Colonic mucosa (tissue), 4 donors: ENCODE results near the gene CDK4. TPM values are rescaled to one million over a fixed set of nuclear protein-coding genes. Genes with fewer than 3 reads are reported as not detected.
A peak's percentile ranks its signal among the peaks of the same experiment; 100 is the strongest.

Source experiments
- DNase-seq: peaks from one replicate; pipeline ENCODE4 v3.0.0-alpha.2; 2020
- H3K27ac ChIP-seq: fragments of 200-600 bp; one replicate; pipeline ENCODE4 v1.8.0; 2021
- H3K27me3 ChIP-seq: fragments of 200-600 bp; one replicate; pipeline ENCODE4 v1.8.0; 2021
- H3K36me3 ChIP-seq: fragments of 200-600 bp; one replicate; pipeline ENCODE4 v1.8.0; 2021
- H3K4me1 ChIP-seq: fragments of 200-600 bp; one replicate; pipeline ENCODE4 v1.8.0; 2021; ENCODE audit warnings: mild to moderate bottlenecking
- H3K4me3 ChIP-seq: fragments of 200-600 bp; one replicate; pipeline ENCODE4 v1.8.0; 2021
- H3K9ac ChIP-seq, 2 donors: one replicate each; pipeline ENCODE4 v1.7.0; 2013; ENCODE audit warnings: control low read depth in 2 of 2, low read depth in 2 of 2, low read length in 2 of 2
- H3K9me3 ChIP-seq: fragments of 200-600 bp; one replicate; pipeline ENCODE4 v1.8.0; 2021
- intact Hi-C: fragments of 100-400 bp; cut with DNase I; formaldehyde crosslinking; loops from one replicate; pipeline ENCODE4 v1.14.1; 2022
- total RNA-seq, 2 donors: library from RNA; stranded (reverse); fragmentation: NEBNext Ultra II Directional in 1 of 2; extraction: Animal tissue kit (Norgen Biotek cat#: 25700) in 1 of 2; gene quantifications; one replicate each; pipeline ENCODE4 v1.2.1, GENCODE V29; 2021
- TF ChIP-seq, protein P1 (sequence below): fragments of 200-600 bp; IDR thresholded peaks from one replicate; pipeline ENCODE4 v1.8.0; 2022; ENCODE audit warnings: antibody characterized with exemption, mild to moderate bottlenecking
- donor health status: healthy.
- donor health status: DM: no; HTN: no; CAD: no.
- donor health status: DM: no; HTN: no; CAD: no.

Gene CDK4
- total RNA-seq, 2 donors from 2014 or later: 45.7 to 121 TPM

DNA sequence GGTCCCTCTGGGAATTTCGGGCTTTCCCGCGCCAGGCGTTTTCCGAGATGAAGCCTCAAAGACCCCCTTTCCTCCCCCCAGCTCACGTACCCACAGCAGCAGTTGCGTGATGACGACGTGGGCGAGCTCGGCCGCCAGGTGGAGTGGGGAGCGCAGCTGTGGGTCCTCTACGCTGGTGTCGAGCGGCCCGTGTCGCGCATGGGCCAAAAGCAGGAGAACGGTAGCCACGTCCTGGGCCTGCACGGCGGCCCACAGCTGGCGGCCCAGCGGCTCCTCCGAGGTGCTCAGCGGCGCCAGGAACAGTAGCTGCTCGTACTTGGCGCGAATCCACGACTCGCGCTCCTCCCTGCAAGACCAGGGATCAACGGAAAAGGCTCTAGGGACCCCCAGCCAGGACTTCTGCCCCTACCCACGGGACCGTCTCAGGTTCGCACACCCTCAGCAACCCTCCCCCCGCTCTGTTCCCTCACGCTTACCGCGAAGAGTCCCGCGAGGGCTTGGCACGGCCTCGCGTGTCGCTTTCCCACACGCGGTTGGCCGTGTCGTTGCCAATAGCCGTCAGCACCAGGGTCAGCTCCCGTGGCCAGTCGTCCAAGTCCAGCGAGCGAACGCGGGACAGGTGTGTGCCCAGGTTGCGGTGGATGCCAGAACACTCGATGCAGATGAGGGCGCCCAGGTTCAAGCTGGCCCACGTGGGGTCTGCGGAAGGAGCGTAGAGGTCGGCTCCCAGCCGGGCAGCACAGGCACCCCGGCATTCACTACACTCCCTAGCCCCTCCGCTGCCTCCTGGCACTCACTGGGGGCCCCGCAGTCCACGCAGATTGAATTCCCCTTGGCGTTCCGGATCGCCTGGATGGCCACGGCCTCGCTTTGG is 25.0 kb downstream of the CDK4 start:
- Histone ChIP-seq H3K36me3 (no peaks in the 10 kb centered on the region), H3K27ac (peak overlapping the region; percentile 24), H3K9me3 (no peaks in the 10 kb centered on the region), H3K4me3 (peak overlapping the region; percentile 48), H3K4me1 (no peaks in the 10 kb centered on the region), H3K27me3 (peaks cover 6% of the 10 kb centered on the region), H3K9ac (peak overlapping the region; percentile 46 to 72)
- peak; percentile 34 for DNase-seq
- TF ChIP-seq, protein P1, sequence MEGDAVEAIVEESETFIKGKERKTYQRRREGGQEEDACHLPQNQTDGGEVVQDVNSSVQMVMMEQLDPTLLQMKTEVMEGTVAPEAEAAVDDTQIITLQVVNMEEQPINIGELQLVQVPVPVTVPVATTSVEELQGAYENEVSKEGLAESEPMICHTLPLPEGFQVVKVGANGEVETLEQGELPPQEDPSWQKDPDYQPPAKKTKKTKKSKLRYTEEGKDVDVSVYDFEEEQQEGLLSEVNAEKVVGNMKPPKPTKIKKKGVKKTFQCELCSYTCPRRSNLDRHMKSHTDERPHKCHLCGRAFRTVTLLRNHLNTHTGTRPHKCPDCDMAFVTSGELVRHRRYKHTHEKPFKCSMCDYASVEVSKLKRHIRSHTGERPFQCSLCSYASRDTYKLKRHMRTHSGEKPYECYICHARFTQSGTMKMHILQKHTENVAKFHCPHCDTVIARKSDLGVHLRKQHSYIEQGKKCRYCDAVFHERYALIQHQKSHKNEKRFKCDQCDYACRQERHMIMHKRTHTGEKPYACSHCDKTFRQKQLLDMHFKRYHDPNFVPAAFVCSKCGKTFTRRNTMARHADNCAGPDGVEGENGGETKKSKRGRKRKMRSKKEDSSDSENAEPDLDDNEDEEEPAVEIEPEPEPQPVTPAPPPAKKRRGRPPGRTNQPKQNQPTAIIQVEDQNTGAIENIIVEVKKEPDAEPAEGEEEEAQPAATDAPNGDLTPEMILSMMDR: no peak
- intact Hi-C loops: no loop called here

DNA sequence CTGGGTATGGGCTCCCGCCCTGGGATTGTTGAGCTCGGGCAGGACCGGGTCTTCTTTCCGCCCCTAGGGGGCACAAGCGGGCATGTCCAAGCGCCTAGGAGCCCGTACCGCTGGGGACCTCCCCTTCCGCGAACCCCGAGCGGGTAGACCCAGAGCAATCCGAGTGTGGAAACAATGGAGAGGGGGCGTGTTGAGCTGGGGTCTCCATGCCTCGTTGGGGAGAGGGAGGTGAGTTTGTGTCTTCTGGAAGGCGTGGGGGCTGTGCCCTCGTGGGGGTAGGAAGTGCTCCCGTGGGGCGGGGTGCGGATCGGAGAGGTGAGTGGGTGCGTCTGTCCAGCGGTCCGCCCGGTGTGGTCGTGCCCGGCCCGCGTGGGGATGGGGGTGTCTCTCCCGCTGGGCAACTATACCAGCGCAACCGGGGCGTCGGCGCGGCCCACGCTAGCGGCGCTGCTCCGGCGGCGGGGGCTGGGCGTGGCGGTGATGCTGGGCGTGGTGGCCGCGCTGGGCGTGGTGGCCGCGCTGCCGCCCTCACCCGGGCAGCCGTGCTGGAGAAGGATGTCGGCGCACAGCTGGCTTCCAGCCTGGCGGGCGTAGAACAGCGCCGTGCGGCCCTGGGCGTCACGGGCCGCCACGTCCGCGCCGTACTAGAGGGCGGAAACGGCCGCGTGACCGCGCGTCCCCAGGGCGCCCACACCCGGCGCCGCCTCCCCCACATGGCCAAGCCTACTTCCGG is 25.8 kb downstream of the CDK4 start:
- no peaks in the 10 kb centered on the region for H3K4me1 ChIP-seq
- H3K9ac ChIP-seq: peak overlapping the region; percentile 71 to 72
- DNase-seq: peak; percentile 88
- peak overlapping the region; percentile 48 for H3K4me3 ChIP-seq
- H3K9me3 ChIP-seq: no peaks in the 10 kb centered on the region
- peaks cover 6% of the 10 kb centered on the region for H3K27me3 ChIP-seq
- intact Hi-C loops: no loop called here
- TF ChIP-seq, protein P1: peak; percentile 72
- H3K36me3 ChIP-seq: no peaks in the 10 kb centered on the region
- peak overlapping the region; percentile 24 for H3K27ac ChIP-seq

DNA sequence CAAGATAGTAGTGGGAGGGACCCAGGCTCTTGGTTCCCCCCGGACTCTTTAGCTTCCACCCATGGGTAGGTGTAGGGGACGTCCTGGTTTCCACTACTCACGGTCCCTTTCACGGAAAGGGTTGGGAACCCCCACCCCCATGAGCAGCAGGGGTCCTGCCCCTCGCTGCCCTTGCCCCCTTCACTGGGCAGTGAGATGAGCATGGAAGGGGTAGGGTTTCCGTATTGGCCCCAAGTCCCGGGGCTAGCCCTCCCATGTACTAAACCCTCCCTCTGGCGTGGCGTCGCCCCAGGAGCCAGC is 26.3 kb downstream of the CDK4 start:
- no peak for DNase-seq
- Histone ChIP-seq H3K27me3 (peaks cover 6% of the 10 kb centered on the region), H3K4me1 (no peaks in the 10 kb centered on the region), H3K9ac (no peak overlapping the region), H3K27ac (no peak overlapping the region), H3K36me3 (no peaks in the 10 kb centered on the region), H3K4me3 (peak overlapping the region; percentile 48), H3K9me3 (no peaks in the 10 kb centered on the region)
- TF ChIP-seq, protein P1: no peak
- intact Hi-C loops: no loop called here

DNA sequence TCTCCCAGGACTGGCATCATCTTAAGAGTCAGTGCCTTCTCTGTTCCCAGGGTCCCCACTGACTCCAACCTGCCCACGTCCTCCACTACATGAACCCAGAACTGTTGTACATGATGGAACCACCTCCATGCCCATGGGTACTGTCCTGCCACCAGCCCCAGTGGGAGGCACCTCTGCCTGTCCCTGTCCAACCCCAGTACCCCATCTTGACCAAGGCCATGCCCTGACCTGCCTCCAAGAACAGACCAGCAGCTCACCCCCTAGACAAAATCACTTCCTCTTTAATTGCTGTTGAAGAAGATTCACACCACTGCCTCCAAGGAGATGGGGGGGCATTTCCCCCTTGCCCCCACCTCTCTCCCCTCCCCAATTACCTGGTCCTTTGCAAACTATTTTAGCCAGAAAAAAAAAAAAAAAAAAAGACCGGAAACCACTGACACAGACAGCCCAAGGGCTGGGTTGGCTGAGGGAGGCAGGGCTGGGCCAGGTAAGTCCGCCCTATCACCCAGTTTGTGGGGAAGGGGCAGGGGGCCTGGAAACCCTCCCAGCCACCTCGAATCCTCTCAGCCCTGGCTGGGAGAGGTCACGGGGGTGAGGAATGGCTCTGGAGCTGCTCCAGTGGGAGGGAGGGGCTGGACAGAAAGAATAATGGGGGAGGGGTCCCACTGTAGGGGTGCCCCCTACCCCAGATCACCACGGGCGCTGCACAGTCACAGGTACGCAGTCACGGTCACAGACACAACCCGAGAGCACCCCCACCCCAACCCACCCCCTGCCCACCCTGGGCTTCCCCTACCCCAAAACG is 27.0 kb downstream of the CDK4 start:
- TF ChIP-seq, protein P1: no peak
- no peak overlapping the region for H3K27ac ChIP-seq

More for the DNA sequence above, 27.0 kb downstream of the CDK4 start:
- H3K4me3 ChIP-seq: no peak overlapping the region
- no peak for DNase-seq
- H3K9me3 ChIP-seq: no peaks in the 10 kb centered on the region
- H3K27me3 ChIP-seq: peaks cover 6% of the 10 kb centered on the region
- intact Hi-C loops: no loop called here
- H3K4me1 ChIP-seq: no peaks in the 10 kb centered on the region
- no peak overlapping the region for H3K9ac ChIP-seq
- no peaks in the 10 kb centered on the region for H3K36me3 ChIP-seq
